ENCODE results near the gene CNTN4.
"Not testable (repeated sequence)": the region's sequence is repeated elsewhere in the genome, so short reads cannot be mapped to it uniquely, and the experiment has no call there.

CNTN4 gene

DNA sequence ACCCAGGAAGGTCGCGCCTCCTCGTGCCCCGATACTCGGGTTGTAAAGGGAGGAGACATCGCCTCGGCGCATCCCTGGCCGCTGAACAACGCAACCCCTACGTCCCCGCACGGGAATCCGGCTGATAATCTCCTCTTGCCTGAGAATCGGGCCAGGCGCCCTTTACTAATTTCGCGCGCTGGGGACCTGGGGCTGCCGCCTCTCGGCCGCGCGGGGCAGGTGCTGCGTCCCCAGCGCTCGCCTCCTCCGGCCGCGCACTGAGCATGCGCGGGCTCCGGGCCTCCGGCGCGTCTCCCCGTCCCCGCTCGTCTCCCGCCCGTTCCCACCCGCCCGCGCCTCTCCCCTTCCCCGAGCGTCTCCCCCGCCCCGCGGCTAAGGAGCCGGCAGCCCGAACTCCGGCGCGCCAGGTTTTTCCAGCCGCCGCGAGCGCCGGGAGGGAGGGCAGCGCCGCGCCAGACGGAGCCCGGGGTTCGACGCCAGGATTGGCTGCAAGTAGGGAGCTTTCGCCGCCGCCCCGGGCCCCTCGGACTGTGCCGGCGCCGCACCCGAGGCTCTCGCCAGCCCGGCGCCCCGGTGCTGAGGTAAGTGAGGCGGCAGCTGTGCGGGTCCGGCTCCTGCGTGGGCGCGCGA, at the start of gene CNTN4:
Gene CNTN4, plus strand, starts transcription at position 469 of the 630 bp plus-strand sequence.
- no peak for DNase-seq (ENCODE audit: low read depth)

GRCh38 chr3:2061360-2061759, 37.3 kb upstream of the CNTN4 start:
- DNase-seq (ENCODE audit: low read depth), result no peak

DNA sequence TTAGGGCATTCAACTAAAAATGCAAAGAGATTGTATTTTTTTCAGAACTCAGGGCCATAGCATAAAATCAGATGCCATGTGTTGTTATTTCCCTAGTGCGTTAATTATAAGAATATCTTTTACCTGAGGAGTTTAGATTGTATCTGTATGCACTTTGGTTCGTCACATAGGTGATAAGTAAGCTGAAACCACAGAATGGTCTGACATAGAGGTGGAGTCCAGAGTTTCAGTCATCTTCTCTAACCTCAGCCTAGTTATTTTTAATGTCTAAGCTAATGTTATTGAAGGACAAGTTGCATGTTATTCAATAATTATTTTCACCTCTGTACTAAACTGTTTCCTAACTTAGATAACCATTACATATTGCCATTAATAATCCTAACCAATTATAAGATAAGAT, 27.1 kb upstream of the CNTN4 start:
- DNase-seq (ENCODE audit: low read depth), result no peak

DNA sequence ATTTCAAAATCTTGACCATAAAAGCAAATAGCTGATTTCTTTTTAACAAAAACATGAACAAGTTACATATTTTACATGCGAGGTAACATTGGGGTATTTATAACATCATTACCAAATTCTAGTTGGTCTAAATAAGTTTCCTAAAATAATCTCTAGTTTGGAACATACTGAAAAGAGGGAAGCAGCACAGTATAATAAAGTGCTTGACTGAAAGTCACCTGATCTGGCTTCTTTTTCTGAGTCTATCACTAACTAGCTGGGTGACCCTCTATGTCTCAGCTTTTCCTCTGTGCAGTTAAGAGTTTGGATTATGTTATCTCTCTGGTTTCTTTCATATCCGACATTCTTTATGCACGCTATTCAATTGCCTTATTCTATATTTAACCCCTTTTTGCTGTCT, 19.8 kb upstream of the CNTN4 start:
- DNase-seq (ENCODE audit: low read depth), result no peak

GRCh38 chr3:2082871-2083480, 15.7 kb upstream of the CNTN4 start:
- DNase-seq (ENCODE audit: low read depth), result no peak

- DNase-seq (ENCODE audit: low read depth), result not testable (repeated sequence)
Observed at GRCh38 chr3:2083558-2083957, 15.1 kb upstream of the CNTN4 start.

DNA sequence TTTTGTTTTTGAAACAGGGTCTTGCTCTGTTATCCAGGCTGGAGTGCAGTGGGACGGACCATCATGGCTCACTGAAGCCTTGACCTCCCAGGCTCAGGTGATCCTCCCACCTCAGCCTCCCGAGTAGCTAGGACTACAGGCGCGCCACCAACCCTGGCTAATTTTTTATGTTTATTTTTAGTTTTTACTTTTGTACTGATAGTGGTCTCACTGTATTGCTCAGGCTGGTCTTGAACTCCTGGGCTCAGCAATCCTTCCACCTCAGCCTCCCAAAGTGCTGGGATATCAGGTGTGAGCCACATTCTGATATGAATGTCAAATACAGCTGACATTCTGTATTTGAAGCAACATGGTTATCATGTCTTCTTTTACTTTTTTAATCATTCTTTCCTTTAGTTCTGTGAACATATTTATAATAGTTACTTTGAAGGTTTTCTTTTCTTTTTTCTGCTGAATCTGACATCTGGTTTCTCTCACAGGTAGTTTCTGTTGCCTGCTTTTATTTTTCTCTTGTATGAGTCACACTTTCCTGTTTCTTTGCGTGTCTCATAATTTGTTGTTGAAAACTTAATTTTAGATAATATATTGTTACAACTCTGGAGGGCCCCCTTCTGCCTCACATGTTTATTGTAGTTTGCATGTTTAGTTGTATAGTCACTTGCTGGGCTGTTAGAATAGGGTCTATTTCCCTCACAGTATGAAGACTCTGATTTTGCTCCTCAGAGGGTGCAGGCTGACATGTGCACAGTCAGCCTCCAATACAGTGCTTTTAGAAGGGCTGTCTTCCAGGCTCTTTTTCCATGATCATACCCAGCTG, 8.4 kb upstream of the CNTN4 start:
- DNase-seq (ENCODE audit: low read depth), result no peak

DNA sequence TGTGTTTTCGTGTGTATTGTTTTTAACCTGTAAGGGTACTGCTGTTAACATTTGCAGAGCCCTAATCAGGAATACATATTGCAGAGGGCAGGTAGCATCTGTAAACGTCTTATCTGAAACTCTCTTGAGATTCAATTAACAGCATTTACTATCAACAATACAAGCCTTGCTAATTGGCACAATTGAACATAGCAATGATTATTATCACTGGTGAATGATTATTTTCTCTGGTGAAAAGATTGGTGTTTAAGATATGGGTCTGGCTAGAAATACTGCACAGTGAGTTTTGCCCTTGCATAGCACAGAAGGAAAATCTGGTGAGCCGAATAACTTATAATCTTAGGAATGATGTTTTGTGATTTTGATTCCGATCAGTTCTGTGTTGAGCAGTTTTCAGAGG, 5.9 kb upstream of the CNTN4 start:
- no peak for DNase-seq (ENCODE audit: low read depth)

DNA sequence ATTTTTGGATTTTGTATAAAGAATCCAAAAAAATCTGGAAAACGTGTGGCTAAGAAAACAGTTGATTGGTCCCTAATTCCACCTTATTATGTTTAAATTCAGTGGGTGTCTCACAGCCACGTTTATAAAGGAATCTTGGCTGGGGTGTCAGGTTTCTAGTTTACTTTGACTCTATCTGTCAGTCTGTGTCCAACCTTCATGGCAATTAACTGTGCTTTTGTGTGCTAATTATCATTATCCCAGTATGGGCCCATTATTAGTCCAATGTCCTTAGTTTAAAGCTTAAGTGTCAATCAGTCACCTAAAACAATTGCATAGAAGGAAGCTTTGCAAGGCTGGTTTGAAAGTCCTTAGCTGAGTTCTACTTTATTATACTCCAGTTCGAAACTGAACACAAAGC, 3.7 kb upstream of the CNTN4 start:
- DNase-seq (ENCODE audit: low read depth), result no peak

DNA sequence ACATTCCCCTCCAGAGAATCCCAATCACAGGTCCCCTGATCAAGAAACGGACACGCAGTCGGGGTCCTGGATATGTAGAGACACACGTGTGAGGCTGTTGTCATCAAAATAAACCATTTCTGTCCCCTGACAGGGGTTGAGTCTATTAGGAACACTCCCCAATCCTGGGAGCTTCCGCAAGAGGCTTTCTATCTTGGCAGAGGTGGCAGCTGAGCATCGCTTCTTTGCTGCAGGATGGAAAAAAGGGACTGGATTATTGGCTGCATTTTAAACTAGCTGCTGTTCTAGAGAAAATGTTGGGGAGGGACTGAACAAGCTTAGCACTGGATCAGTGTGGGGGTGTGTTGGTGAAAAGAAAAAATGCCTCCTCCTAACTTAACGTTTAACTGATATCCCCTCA, 2.5 kb upstream of the CNTN4 start:
- no peak for DNase-seq (ENCODE audit: low read depth)

GRCh38 chr3:2097641-2098191, 950 bp upstream of the CNTN4 start:
- DNase-seq (ENCODE audit: low read depth), result no peak

GRCh38 chr3:2099028-2099671, 484 bp downstream of the CNTN4 start:
- DNase-seq (ENCODE audit: low read depth), result no peak

GRCh38 chr3:2099779-2100191, 1.1 kb downstream of the CNTN4 start:
- no peak for DNase-seq (ENCODE audit: low read depth)

DNA sequence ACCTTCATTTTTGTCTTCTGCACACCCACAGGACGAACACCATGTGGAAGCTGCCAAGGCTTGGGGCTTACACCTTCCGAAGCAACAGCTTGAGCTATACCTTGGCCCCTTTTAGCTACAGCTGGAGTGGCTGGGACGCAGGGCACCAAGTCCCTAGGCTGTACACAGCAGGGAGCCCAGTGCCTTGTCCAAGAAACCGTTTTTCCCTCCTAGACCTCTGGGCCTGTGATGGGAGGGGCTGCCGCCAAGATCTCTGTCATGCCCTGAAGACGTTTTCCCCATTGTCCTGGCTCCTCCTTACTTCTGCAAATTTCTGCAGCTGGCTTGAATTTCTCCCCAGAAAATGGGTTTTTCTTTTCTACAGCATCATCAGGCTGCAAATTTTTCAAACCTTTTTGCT, 7.8 kb downstream of the CNTN4 start:
- DNase-seq (ENCODE audit: low read depth), result no peak

GRCh38 chr3:2110597-2111117, 12.0 kb downstream of the CNTN4 start:
- DNase-seq (ENCODE audit: low read depth), result no peak

DNA sequence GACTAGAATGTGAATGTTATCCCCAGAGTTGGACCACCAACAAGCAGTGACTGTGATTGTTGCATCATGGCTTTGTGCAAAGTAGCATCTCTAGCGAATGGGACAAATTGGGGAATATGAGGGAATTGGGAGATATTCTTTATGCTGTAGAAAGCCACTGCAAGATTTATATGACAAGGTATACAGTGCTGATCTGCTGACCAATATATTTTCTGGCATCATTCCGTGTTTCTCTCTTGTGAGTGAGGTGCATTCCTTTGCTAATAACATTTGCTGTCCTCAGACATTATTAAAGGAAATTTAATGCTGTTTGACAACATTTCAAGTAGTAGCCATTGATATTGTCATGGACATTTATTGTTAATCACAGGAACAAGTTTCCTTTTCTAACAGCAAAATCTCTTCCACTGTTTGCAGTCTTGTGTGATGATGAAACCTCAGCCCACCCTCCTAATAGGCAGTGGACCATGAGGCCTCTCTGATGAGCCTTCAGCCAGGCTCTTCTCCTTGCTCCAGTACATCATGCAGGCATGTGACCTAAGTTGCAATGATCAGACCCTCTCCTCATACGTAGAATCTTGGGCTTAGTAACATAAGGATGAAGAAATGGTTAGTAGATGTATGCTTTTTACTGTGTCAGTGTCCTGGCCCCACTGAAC, 16.1 kb downstream of the CNTN4 start:
- no peak for DNase-seq (ENCODE audit: low read depth)

DNA sequence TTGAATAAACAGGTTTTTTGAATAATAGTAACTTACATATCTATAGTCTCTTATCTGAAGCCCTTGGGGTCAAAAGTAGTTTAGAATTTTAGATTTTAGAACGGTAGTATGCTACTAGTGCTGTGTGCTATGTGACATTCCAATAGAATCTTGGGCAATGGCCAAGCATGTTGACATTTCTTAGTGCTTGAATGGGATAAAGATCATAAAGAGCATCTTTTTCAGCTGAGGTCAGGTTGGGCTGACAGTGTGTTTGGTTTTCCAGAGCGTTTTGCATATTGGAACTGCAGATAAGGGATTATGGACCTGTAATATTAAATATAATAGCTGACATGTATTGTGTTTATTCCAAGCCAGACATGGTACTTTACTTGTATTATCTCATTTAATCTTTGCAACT, 32.1 kb downstream of the CNTN4 start:
- no peak for DNase-seq (ENCODE audit: low read depth)

DNA sequence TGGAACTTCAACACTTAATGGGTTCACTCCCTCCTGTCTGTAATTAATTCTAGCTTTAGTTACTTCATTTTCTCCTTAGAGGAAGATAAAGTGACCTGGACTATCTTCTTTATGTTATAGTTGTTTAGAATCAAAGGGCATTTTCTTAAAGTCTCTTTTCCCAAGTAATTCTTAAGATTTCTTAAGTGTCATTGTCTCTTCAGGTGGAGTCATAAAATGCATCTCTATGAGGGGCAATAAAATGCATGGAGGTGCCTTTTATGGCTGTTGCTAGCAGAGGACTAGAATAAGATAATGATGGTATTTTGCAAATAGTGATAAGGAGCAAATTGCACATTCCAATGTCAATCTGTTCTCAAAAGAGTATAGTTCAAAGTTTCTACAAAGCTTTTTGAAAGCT, 34.5 kb downstream of the CNTN4 start:
- DNase-seq (ENCODE audit: low read depth), result no peak

- no peak for DNase-seq (ENCODE audit: low read depth)
Observed at GRCh38 chr3:2137651-2138050, 39.0 kb downstream of the CNTN4 start.

DNA sequence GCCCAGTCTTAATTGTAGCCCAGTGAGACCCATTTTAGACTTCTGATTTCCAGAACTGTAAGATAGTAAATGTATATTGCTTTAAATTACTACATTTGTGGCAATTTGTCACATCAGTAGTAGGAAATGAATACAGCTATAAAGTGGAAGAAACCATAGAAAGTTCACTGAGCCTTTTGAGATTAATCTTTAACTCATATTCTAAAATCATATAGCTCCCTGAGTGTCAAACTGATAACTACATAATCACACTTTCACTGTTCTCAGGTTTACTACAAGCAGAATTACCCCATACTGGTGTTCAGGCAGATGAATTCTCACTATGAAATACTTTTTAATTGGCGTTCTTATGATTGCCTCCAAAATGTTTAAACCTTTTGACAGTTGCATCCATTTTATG, 42.8 kb downstream of the CNTN4 start:
- no peak for DNase-seq (ENCODE audit: low read depth)

GRCh38 chr3:2148561-2149340, 50.1 kb downstream of the CNTN4 start:
- DNase-seq (ENCODE audit: low read depth), result no peak

Measured in non-pigmented ciliary epithelial cell (primary cell).